HG03108 (cell line): ENCODE data around the gene DRGX.

Experiments
- ATAC-seq: cut with Tn5 transposase; IDR thresholded peaks from one replicate; pipeline ENCODE4 v1.9.1; 2021; ENCODE audit warnings: moderate library complexity; ENCODE audit not compliant: unreplicated experiment

DRGX gene

GRCh38 chr10:49395741-49396665 is at the start of gene DRGX:
Gene DRGX (minus strand): TSS chr10:49396089. CDS start chr10:49395440, 649 bp downstream.
- ATAC-seq, result no peak

DNA sequence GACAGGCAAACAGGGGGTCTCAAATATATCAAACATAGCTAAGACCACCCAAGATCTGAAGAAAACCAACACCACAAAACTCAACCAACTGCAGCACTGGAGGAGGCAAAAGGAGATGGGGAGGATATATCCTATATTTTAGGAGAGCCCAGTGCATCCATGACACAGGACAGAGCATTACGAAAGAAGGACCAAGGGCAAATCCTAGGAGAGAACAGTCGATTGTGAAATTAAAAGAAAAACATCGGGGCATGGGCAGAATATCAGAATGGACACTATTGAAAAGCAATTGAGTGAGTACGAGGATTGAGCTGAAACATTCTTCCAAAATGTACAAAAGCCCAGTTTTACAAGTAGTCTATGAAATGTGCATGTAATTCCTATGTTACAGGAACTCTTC is 48.5 kb upstream of the DRGX start:
- ATAC-seq, result no peak

DNA sequence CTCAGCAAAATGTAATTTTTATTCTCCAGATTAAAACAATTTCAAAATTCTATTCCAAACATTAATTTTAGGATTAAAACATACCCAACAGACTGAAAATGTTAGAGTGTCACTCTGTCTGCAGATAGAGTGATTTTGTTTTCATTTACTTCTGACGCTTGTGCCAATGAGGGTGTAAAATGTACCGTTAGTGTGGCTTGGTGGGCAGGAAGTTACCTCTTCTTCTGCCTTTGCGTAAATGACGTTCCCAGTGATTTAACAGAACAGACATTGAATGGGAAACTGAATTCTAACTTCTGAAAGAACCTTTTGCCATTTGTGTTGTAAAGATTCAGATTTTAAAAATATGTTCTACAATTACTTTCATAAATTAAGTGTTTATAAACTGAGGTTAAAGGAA is 47.0 kb upstream of the DRGX start:
- ATAC-seq, result no peak

DNA sequence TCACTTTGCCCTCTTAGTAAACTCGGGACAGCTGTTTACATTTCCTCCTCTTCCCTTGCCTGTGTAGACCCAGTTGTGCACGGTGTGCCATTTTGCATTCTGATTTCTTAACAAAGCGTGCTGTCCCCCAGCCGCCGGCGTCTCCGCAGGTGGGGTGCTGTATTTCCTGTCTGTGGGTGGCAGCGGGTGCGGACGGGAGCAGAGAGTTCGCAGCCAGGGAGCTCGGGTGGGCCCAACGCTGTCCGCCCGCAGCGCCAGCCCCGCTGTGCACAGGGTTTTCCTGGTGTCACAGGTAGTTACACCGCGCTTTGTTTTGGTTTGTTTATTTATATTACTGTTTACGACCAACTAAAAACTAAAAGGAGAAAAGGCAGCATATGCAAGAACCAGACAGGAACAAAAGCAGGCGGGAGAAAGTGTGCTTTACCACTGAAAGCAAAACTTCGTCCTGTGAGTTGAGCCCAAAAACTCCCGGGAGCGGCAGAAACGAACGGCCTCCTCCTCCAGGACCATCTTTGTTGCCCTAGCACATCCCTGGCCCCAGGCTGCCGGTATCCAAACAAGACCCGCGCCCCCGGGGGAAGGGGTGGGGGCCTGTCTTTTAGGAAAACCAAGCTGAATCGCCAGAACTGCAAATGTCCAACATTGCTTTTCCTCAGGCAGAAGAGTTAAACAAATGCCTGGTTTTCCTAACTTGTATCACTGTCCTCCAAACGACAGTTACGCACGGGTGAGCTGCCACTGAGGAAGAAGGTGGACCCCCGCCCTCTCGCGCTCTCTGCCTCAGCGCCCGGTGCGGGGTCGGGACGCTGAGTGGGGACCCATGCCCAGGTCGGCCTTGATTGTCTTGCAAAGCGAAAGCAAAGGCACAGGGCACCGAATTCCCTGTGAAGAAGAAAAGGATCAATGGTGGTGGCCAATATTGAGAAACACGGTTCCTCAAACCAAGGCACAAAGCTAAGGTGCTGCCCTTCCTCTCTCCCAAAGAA is 45.9 kb upstream of the DRGX start:
- no peak for ATAC-seq

- ATAC-seq, result no peak
These were observed 39.3 kb upstream of the DRGX start for GRCh38 chr10:49435225-49435624.

GRCh38 chr10:49433069-49433468 is 37.2 kb upstream of the DRGX start:
- ATAC-seq, result no peak

DNA sequence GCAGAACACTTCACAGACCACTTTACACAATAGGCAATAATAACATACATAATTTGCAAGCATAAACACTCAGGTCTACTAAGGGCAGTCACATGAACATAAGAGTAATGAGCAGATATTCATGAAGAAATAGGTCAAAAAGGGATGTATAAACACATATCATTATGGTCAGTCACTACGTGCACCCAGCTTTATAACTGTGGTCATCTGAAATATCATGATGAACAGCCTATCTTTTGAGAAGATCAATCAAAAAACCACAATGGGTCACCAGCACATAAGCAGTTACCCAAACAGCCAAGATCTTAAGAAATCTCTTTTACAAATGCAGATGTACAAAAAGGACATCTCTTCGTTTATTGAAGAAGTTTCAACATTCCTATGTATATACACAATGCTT is 35.5 kb upstream of the DRGX start:
- ATAC-seq, result no peak

DNA sequence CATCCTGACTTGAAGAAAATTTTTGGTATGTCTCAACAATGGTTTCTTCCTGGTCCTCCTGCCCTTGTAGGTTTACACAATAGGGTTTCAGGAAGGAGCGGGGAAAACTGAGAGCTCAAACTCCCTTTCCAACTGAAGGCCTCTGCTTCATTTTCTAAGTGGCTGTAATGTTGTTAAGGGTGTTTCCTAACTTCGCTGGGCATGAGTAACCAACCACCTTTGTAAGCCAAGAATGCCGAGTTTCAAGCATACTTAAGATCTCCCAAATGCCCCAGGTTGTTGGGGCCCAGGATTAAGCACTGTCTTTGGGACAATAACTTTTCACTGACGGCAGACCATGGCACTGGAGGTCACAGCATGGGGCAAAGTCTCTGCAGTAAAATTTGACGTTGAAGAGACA is 33.6 kb upstream of the DRGX start:
- ATAC-seq, result no peak

- no peak for ATAC-seq
These were observed 30.8 kb upstream of the DRGX start for GRCh38 chr10:49426490-49427360.

- no peak for ATAC-seq
These were observed 23.1 kb upstream of the DRGX start for GRCh38 chr10:49419005-49419404.

- no peak for ATAC-seq
These were observed 22.4 kb upstream of the DRGX start for GRCh38 chr10:49418328-49418727.

DNA sequence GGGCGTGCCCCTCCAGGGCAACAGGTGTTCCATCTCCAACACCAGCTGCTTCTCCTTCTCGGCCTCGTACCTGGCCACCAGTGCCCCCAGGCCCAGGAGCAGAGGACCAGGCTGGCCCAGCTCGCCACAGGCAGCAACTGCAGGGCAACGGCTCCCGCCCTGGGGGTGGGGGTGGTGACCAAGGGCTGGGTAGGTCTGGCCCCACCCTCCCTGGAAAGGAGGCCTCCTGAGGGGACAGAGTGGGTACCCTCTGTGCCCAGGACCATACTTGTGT is 22.1 kb upstream of the DRGX start:
- ATAC-seq, result no peak

DNA sequence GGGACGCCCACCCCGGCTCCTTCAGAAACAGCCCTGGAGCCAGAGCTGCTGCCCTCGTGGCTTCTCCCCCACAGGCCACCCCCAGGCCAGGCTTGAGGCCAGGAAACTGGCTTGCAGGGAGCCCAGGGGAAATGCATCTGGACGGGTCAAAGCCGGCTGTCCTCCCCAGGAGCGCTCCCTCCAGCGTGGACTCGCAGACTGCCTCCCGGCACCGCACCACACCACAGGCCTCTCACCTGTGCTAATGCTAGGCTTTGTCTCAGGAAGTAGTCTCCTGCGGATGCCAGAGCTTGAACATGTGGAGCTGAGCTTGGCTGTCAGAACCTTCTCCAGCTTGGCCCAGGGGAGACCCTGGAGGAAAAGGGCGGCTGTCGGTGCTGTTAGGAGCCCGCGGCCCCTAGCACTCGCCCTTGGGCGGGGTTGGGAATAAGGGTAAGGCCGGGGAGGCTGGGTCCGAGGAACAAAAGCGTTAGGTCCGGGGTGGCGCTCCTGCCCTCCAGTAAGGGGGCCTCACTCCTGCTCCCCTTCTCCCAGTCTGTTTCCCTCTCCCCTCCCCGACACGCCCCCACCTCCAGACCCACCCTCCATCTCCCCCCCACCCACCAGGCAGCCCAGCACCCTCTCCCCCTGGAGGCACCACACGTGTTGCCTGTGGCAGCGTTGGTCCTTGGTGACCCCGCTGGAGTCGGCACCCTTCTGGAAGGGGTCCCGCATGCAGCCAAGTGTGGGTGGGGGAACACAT is 21.6 kb upstream of the DRGX start:
- ATAC-seq, result no peak

DNA sequence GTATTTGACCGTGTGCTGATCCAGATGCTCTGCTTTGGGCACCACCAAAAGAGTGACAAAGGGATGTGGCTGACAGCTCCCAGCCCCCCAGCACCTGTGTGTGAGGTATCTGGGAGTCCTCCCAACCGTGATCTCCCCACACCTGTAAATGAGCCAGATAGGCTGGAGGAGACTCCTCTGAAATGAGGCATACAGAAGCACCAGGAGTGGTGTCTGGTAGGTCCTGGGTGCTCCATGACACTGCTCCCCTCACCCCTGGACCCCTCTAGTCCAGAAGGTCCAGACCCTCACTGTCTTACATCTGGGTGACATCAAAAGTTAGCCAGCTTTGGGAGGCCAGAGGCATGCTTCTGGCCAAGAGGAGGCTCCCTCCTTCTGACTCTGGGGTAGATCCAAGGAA is 20.0 kb upstream of the DRGX start:
- no peak for ATAC-seq

DNA sequence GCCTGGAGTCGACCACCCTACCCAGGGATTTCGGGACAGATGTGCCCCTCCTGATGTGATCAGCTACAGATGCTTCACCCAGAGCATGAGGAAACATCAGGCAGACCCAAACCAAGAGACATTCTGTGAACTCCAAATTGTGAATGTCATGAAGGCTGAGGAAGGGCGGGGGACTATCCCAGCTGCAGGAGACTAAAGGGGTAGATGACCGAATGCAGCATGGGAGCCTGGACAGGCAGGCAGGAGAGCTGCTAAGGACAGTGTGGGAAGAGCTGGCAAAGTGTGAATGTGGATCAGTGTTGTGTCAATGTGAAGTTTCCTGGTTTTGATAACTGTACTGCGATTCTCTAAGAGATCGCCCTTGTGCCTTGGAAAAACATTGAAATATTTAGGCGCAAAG is 19.2 kb upstream of the DRGX start:
- ATAC-seq, result no peak

- no peak for ATAC-seq
These were observed 18.6 kb upstream of the DRGX start for GRCh38 chr10:49414496-49414895.

GRCh38 chr10:49412571-49412970 is 16.7 kb upstream of the DRGX start:
- no peak for ATAC-seq

- ATAC-seq, result no peak
These were observed 14.6 kb upstream of the DRGX start for GRCh38 chr10:49410365-49411074.

DNA sequence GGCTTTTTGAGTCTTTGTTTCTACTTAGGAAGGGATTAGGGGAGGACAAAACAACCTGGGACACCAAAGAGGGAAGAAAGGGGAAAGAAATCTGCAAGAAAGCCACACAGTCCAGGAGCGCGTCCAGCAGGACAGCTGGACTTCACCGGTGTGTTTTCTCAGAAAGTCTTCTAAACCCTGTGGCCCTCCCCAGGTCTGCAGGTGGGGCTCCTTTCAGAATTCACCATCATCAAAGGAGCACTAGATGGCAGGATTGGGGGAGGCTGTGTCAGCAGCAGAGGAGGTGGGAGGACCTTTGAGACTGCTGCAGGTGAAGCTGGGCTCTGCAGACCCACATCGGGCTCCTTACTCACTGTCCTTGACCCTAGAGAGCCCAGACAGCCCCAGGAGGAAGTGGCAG is 13.9 kb upstream of the DRGX start:
- no peak for ATAC-seq
